Measurements from ENCODE around the gene ZC3H7A. TPM values are rescaled to one million over a fixed set of nuclear protein-coding genes. Genes with fewer than 3 reads are reported as not detected.

The ZC3H7A gene
- total RNA-seq, 1 experiment from 2014 or later, result 45.9 TPM

GRCh38 chr16:11797957-11798299 is 870 bp upstream of the ZC3H7A start (continued):
- TF ChIP-seq AFF4 (CRISPR knock-in tag; IDR thresholded peaks at IDR 0.05; ENCODE audit: borderline replicate concordance) (no peak), JAZF1 (CRISPR knock-in tag; IDR thresholded peaks at IDR 0.05) (no peak), OVOL2 (CRISPR knock-in tag; IDR thresholded peaks at IDR 0.05; ENCODE audit: borderline replicate concordance) (no peak), JUN (CRISPR knock-in tag; IDR thresholded peaks at IDR 0.05) (no peak), PRRX2 (CRISPR knock-in tag; IDR thresholded peaks at IDR 0.05) (no peak), NR3C1 (CRISPR knock-in tag; conservative IDR thresholded peaks at IDR 0.05; ENCODE audit: low read depth) (no peak), GTF2I (CRISPR knock-in tag; conservative IDR thresholded peaks at IDR 0.05) (no peak), ZNF425 (CRISPR knock-in tag; conservative IDR thresholded peaks at IDR 0.05) (no peak)

GRCh38 chr16:11796227-11797165 is 562 bp downstream of the ZC3H7A start:
- POLR2A ChIA-PET, result interaction anchor here (0.9 to 1.7 kb wide), 6 partner anchors 12 to 160 kb away, joined by 3 to 12 read pairs (median 4); partner anchors contain the start of genes RSL1D1 and TXNDC11
- Mint-ChIP-seq H3K27ac (peak overlapping the region; percentile 80), H3K9me3 (no peaks in the 10 kb centered on the region), H3K4me3 (peak overlapping the region; percentile 81), H3K36me3 (peaks cover 7% of the 10 kb centered on the region; the same call in 1 of the 2 replicates), H3K4me1 (peaks cover 39% of the 10 kb centered on the region), H3K27me3 (ENCODE audit: low read depth) (no peaks in the 10 kb centered on the region)
- 0 out of 2 replicates have a peak, but pooled peaks have one; percentile 28 for TF ChIP-seq HMGXB4 (CRISPR knock-in tag; IDR thresholded peaks at IDR 0.05)
- TF ChIP-seq ZNF671 (CRISPR knock-in tag; IDR thresholded peaks at IDR 0.05), result no peak
- no peak for TF ChIP-seq HMGA2 (CRISPR knock-in tag; IDR thresholded peaks at IDR 0.05)
- TF ChIP-seq NR3C1 (CRISPR knock-in tag; conservative IDR thresholded peaks at IDR 0.05; ENCODE audit: low read depth), result no peak
- no peak for TF ChIP-seq ATF1 (CRISPR knock-in tag; IDR thresholded peaks at IDR 0.05)
- no peak for TF ChIP-seq NFATC4 (CRISPR knock-in tag; IDR thresholded peaks at IDR 0.05)
- TF ChIP-seq EMX1 (CRISPR knock-in tag; IDR thresholded peaks at IDR 0.05), result 0 out of 2 replicates have a peak, but pooled peaks have one; percentile 29
- DNase-seq (ENCODE audit: low spot score), result peak; percentile 54
- CTCF ChIA-PET, result interaction anchor here (0.8 to 3.5 kb wide), 25 partner anchors 10 to 415 kb away, joined by 3 to 27 read pairs (median 6); partner anchors contain the start of genes RSL1D1 and TXNDC11
- no peak for ATAC-seq

GRCh38 chr16:11795887-11796226 is 1.2 kb downstream of the ZC3H7A start:
- H3K36me3 Mint-ChIP-seq, result peaks cover 7% of the 10 kb centered on the region; the same call in 1 of the 2 replicates
- peaks cover 44% of the 10 kb centered on the region for H3K4me1 Mint-ChIP-seq
- H3K4me3 Mint-ChIP-seq, result peak overlapping the region; percentile 81
- no peaks in the 10 kb centered on the region for H3K9me3 Mint-ChIP-seq
- ChIA-PET POLR2A (no interaction called here), CTCF (interaction anchor here (3.1 to 3.5 kb wide), 2 partner anchors 10 to 26 kb away, joined by 15 to 27 read pairs; no protein-coding TSS in a partner anchor)
- peak overlapping the region; percentile 80 for H3K27ac Mint-ChIP-seq
- H3K27me3 Mint-ChIP-seq (ENCODE audit: low read depth), result no peaks in the 10 kb centered on the region
- DNase-seq (ENCODE audit: low spot score), result no peak
- ATAC-seq, result no peak
- TF ChIP-seq ZNF396 (CRISPR knock-in tag; IDR thresholded peaks at IDR 0.05; ENCODE audit: borderline replicate concordance), result no peak
- no peak for TF ChIP-seq E2F5 (CRISPR knock-in tag; IDR thresholded peaks at IDR 0.05)
- TF ChIP-seq ZNF532 (CRISPR knock-in tag; IDR thresholded peaks at IDR 0.05; ENCODE audit: borderline replicate concordance), result no peak
